ENCODE results near the gene PHETA1. TPM values are rescaled to one million over a fixed set of nuclear protein-coding genes. Genes with fewer than 3 reads are reported as not detected.

PHETA1 gene
- total and polyA plus RNA-seq, 2 experiments from 2014 or later: 7.9 to 12.9 TPM

DNA sequence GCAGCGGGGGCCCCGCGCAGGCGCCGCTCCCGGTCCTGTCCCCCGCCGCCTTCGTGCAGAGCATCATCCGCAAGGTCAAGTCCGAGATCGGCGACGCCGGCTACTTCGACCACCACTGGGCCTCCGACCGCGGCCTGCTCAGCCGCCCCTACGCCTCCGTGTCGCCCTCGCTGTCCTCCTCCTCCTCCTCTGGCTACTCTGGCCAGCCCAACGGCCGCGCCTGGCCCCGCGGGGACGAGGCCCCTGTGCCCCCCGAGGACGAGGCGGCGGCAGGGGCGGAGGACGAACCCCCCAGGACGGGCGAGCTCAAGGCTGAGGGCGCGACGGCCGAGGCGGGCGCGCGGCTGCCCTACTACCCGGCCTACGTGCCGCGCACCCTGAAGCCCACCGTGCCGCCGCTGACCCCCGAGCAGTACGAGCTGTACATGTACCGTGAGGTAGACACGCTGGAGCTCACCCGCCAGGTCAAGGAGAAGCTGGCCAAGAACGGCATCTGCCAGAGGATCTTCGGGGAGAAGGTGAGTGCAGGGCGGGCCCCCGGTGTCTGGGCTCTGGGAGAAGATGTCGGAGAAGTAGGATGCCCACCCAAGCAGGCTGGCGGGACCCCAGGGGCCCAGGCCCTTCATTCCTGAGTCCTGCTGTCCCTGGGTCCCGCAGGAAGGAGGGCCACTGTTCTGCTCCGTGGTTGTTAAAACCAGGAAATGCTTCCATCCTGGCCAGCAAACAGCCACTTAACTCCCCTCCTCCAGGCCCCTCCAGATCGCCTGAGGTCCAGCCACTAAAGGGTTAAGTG is 48.4 kb downstream of the PHETA1 start:
- no peaks in the 10 kb centered on the region for H3K9me2 ChIP-seq (ENCODE audit: insufficient read depth)
- H3K4me2 ChIP-seq (ENCODE audit: unreplicated experiment): no peak overlapping the region
- no peak overlapping the region for H2AFZ ChIP-seq
- in situ Hi-C loops (cut with MboI): no loop called here
- H3K27me3 ChIP-seq (replicated peaks; ENCODE audit: insufficient read depth): no peaks in the 10 kb centered on the region; the same call in 1 of the 2 replicates
- H3K27ac ChIP-seq: no peak overlapping the region
- H3K9ac ChIP-seq: no peak overlapping the region
- H3K4me3 ChIP-seq: no peak overlapping the region
- H3F3A ChIP-seq (ENCODE audit: insufficient read depth): no peaks in the 10 kb centered on the region
- DNase-seq: no peak
- no peaks in the 10 kb centered on the region for H3K36me3 ChIP-seq (ENCODE audit: low read depth)
- H3K79me2 ChIP-seq (ENCODE audit: insufficient read depth): no peaks in the 10 kb centered on the region
- no peaks in the 10 kb centered on the region for H3K9me3 ChIP-seq (ENCODE audit: low read depth)
- 78 to 85% methylated on average over 35 to 67 of the region's 67 CpGs for WGBS, 2 experiments (ENCODE audit: low coverage in 1 of 2, low lambda C conversion rate in 2 of 2, missing lambda C conversion rate in 2 of 2)
- TF ChIP-seq EZH2phosphoT487 (IDR thresholded peaks at IDR 0.05; ENCODE audit: insufficient read depth, low read depth) (no peak), EZH2 (IDR thresholded peaks at IDR 0.05; ENCODE audit: insufficient read depth, poor library complexity, severe bottlenecking) (no peak)
- no peaks in the 10 kb centered on the region for H3K4me1 ChIP-seq (ENCODE audit: insufficient read depth)
- no peaks in the 10 kb centered on the region for H4K20me1 ChIP-seq (ENCODE audit: insufficient read depth)

DNA sequence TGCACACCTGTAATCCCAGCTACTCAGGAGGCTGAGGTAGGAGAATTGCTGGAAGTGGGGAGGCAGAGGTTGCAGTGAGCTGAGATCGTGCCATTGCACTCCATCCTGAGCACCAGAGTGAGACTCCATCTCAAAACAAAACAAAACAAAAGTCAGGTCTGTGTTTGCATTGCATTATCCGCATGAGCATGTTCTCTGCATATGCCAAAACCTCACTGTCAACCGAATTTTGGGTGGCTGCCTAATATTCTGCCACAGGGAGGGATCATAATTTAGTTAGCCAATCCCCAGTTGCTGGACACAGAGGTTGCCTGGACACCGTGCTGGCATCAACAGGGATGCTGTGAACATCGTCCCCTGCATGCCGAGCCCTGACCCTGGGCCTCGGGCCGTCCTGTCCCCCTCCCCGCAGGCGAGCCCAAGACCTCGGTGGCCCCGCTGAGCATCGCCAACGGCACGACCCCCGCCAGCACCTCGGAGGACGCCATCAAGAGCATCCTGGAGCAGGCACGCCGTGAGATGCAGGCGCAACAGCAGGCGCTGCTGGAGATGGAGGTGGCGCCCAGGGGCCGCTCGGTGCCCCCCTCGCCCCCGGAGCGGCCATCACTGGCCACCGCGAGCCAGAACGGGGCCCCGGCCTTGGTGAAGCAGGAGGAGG is 49.2 kb downstream of the PHETA1 start:
- H4K20me1 ChIP-seq (ENCODE audit: insufficient read depth): no peaks in the 10 kb centered on the region
- WGBS, 2 experiments (ENCODE audit: low coverage in 1 of 2, low lambda C conversion rate in 2 of 2, missing lambda C conversion rate in 2 of 2): 62 to 83% methylated on average over 15 to 32 of the region's 32 CpGs
- H3K4me3 ChIP-seq: no peak overlapping the region
- H3K4me1 ChIP-seq (ENCODE audit: insufficient read depth): no peaks in the 10 kb centered on the region
- H3K9me2 ChIP-seq (ENCODE audit: insufficient read depth): no peaks in the 10 kb centered on the region
- H3K9ac ChIP-seq: no peak overlapping the region
- no peak overlapping the region for H3K27ac ChIP-seq
- H3K79me2 ChIP-seq (ENCODE audit: insufficient read depth): no peaks in the 10 kb centered on the region
- H3K9me3 ChIP-seq (ENCODE audit: low read depth): no peaks in the 10 kb centered on the region
- no peak overlapping the region for H3K4me2 ChIP-seq (ENCODE audit: unreplicated experiment)
- no peaks in the 10 kb centered on the region; the same call in 1 of the 2 replicates for H3K27me3 ChIP-seq (replicated peaks; ENCODE audit: insufficient read depth)
- TF ChIP-seq EZH2phosphoT487 (IDR thresholded peaks at IDR 0.05; ENCODE audit: insufficient read depth, low read depth) (no peak), EZH2 (IDR thresholded peaks at IDR 0.05; ENCODE audit: insufficient read depth, poor library complexity, severe bottlenecking) (no peak)
- DNase-seq: no peak
- no peak overlapping the region for H2AFZ ChIP-seq
- no peaks in the 10 kb centered on the region for H3F3A ChIP-seq (ENCODE audit: insufficient read depth)
- in situ Hi-C loops (cut with MboI): no loop called here
- H3K36me3 ChIP-seq (ENCODE audit: low read depth): no peaks in the 10 kb centered on the region

DNA sequence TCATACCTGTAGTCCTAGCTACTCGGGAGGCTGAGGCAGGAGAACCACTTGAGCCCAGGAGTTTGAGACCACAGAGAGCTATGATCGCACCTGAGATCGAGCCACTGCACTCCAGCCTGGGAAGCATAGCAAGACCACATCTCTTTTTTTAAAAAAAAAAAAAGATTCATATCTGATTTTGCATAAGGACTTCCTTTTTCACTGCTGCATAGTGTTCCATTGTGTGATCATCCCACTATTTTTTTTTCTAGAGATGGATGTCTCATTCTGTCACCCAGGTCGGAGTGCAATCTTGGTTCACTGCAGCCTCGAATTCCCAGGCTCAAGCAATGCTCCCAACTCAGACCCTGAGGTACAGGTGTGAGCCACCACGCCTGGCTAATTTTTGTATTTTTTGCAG is 50.4 kb downstream of the PHETA1 start:
- H3K4me3 ChIP-seq: no peak overlapping the region
- no peaks in the 10 kb centered on the region for H3K36me3 ChIP-seq (ENCODE audit: low read depth)
- no peak for DNase-seq
- no peaks in the 10 kb centered on the region for H3F3A ChIP-seq (ENCODE audit: insufficient read depth)
- no peaks in the 10 kb centered on the region for H4K20me1 ChIP-seq (ENCODE audit: insufficient read depth)
- WGBS, 2 experiments (ENCODE audit: low coverage in 1 of 2, low lambda C conversion rate in 2 of 2, missing lambda C conversion rate in 2 of 2): 59 to 78% methylated on average over 6 of the region's 6 CpGs
- H3K4me1 ChIP-seq (ENCODE audit: insufficient read depth): no peaks in the 10 kb centered on the region
- no peak overlapping the region for H2AFZ ChIP-seq
- no peak overlapping the region for H3K27ac ChIP-seq
- no peaks in the 10 kb centered on the region for H3K9me2 ChIP-seq (ENCODE audit: insufficient read depth)
- in situ Hi-C loops (cut with MboI): no loop called here
- no peak overlapping the region for H3K9ac ChIP-seq
- TF ChIP-seq EZH2phosphoT487 (IDR thresholded peaks at IDR 0.05; ENCODE audit: insufficient read depth, low read depth) (no peak), EZH2 (IDR thresholded peaks at IDR 0.05; ENCODE audit: insufficient read depth, poor library complexity, severe bottlenecking) (no peak)
- H3K27me3 ChIP-seq (replicated peaks; ENCODE audit: insufficient read depth): no peaks in the 10 kb centered on the region; the same call in 1 of the 2 replicates
- no peak overlapping the region for H3K4me2 ChIP-seq (ENCODE audit: unreplicated experiment)
- H3K9me3 ChIP-seq (ENCODE audit: low read depth): no peaks in the 10 kb centered on the region
- H3K79me2 ChIP-seq (ENCODE audit: insufficient read depth): no peaks in the 10 kb centered on the region

DNA sequence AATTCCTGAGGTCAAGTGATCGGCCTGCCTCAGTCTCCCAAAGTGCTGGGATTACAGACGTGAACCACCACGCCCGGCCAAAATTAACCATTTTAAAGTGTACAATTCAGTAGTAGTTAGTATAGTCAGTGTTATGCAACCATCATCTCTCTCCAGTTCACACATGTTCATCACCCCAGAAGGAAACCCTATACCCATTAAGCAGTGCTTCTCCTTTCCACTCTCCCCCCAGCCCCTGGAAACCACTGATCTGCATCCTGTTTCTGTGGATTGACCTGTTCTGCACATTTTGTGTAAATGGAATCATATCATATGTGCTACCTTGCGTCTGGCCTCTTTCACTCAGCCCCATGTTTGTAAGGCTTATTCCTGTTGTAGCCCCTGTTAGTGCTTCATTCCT is 52.2 kb downstream of the PHETA1 start:
- TF ChIP-seq EZH2 (IDR thresholded peaks at IDR 0.05; ENCODE audit: insufficient read depth, poor library complexity, severe bottlenecking): no peak
- TF ChIP-seq EZH2phosphoT487 (IDR thresholded peaks at IDR 0.05; ENCODE audit: insufficient read depth, low read depth): no peak
- in situ Hi-C loops (cut with MboI): no loop called here

More for the DNA sequence above, 52.2 kb downstream of the PHETA1 start:
- no peaks in the 10 kb centered on the region for H3K4me1 ChIP-seq (ENCODE audit: insufficient read depth)
- no peaks in the 10 kb centered on the region for H3F3A ChIP-seq (ENCODE audit: insufficient read depth)
- no peak overlapping the region for H2AFZ ChIP-seq
- H3K4me2 ChIP-seq (ENCODE audit: unreplicated experiment): no peak overlapping the region
- H3K36me3 ChIP-seq (ENCODE audit: low read depth): no peaks in the 10 kb centered on the region
- H4K20me1 ChIP-seq (ENCODE audit: insufficient read depth): no peaks in the 10 kb centered on the region
- WGBS, 2 experiments (ENCODE audit: low coverage in 1 of 2, low lambda C conversion rate in 2 of 2, missing lambda C conversion rate in 2 of 2): 64 to 69% methylated on average over 5 of the region's 5 CpGs
- H3K9me3 ChIP-seq (ENCODE audit: low read depth): no peaks in the 10 kb centered on the region
- no peak for DNase-seq
- H3K79me2 ChIP-seq (ENCODE audit: insufficient read depth): no peaks in the 10 kb centered on the region
- H3K9me2 ChIP-seq (ENCODE audit: insufficient read depth): no peaks in the 10 kb centered on the region
- H3K27me3 ChIP-seq (replicated peaks; ENCODE audit: insufficient read depth): no peaks in the 10 kb centered on the region; the same call in 1 of the 2 replicates
- H3K9ac ChIP-seq: no peak overlapping the region
- no peak overlapping the region for H3K4me3 ChIP-seq
- no peak overlapping the region for H3K27ac ChIP-seq

All from GM23248 (cell line).